GM21737 (cell line): ENCODE measurements around the gene ADAP1.
"Not testable (repeated sequence)": the region's sequence is repeated elsewhere in the genome, so short reads cannot be mapped to it uniquely, and the experiment has no call there.

Source experiments
- ATAC-seq: cut with Tn5 transposase; IDR thresholded peaks from one replicate; pipeline ENCODE4 v1.9.1; 2021; ENCODE audit warnings: mild to moderate bottlenecking, moderate library complexity; ENCODE audit not compliant: unreplicated experiment

The ADAP1 gene

DNA sequence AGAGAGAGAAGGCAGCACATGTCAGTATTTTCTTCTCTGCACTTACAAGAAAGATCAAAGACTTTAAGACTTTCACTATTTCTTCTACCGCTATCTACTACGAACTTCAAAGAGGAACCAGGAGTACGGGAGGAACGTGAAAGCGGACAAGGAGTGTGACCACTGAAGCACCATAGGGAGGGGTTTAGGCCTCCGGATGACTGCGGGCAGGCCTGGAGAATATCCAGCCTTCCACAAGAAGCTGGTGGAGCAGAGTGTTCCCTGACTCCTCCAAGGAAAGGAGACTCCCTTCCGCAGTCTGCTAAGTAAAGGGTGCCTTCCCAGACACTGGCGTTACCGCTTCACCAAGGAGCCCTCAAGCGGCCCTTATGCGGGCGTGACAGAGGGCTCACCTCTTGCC, 6.5 kb upstream of the ADAP1 start:
- not testable (repeated sequence) for ATAC-seq

DNA sequence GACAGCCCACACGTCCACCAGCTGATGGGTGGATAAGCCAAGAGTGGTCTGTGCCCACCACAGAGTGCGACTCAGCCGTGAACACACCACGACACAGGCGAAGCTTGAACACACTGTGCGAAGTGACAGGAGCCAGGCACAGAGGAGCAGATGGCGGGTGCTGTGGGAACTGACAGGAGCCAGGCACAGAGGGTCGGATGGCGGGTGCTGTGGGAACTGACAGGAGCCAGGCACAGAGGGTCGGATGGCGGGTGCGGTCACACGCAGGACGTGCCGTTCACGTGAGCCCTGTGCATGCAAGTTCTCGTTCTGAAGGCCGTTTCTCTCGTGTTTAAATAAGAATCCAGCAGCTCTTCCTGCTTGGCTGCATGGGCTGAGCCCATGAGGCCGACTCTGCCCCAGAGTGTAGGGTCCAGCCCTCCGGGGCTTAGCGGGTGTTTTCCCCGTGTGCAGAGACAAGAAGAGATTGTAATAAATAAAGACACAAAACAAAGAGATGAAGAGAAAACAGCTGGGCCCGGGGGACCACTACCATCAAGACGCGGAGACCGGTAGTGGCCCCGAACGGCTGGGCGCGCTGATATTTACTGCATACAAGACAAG, 5.9 kb upstream of the ADAP1 start:
- ATAC-seq = no peak

DNA sequence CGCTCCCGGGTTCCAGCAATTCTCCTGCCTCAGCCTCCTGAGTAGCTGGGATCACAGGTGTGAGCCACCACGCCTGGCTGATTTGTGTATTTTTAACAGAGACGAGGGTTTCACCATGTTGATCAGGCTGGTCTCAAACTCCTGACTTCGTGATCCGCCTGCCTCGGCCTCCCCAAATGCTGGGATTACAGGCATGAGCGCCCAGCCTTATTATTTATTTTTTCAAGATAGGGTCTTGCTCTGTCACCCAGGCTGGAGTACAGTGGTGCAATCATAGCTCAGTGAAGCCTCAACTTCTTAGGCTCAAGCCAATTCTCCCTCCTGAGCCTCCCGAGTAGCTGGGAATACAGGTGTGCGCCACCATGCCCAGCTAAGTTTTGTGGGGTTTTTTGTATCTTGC, 5.3 kb upstream of the ADAP1 start:
- ATAC-seq = not testable (repeated sequence)

DNA sequence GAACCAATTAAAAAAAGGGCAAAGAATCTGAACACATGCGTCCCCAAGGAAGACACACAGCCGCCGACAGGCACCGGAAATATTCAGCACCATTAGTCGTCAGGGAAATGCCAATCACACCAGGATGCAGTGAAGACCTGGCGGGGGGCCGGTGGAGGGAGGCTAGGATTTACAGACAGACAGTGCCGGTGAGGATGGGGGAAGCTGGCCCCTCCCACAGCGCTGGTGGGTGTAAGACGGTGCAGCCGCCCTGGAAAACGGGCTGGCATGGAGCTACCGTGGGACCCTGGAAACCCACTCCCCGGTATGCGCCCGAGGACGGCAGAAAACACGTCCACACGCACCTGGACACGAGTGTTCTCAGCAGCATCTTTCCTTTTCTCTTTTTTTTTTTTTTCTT, 4.8 kb upstream of the ADAP1 start:
- no peak for ATAC-seq

DNA sequence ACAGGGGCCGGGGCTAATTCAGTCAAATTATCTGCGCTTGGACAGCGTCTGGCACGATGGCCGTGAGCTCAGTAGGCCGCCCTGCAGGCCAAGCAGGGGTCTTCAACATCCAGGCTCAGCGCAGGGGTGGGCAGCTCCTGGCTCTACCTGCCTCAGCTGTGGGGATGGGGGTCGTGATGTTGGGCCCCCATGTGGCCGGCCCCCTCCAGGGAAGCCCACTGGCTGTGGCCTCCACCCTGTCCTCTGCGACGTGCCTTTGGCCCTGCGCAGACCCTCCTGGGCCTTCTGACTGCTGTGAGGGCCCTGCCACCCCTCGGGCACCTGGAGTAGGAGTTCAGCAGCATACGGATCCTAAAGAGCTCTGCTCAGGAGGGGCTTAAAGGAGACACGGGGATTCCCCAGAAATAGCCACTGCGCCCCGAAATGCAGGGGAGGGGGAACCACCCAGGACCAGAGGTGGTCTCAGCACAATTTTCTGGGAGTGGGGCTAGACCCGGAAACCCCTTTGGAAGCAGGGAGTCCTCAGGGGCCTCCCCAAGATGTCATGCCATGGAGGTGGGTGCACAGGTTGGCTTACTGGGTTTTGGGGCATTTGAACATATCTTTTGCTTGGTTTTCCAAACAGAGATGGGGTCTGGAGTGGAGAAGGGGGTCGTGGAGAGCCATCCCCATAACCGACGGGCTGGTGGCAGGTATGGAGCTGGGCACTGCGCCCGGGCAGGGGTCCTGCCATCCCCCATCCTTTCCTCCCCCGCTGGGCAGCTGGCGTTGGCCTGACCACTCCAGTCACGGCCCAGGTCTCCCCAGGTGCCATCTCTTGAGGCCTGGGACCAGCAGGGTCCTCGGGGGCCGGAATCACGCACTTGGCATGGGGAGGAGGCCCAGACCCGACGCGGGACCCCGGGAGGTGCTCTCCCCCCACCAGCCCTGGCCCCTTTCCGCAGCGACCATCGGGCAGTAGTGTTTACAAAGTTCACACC, 4.0 kb upstream of the ADAP1 start:
- no peak for ATAC-seq

DNA sequence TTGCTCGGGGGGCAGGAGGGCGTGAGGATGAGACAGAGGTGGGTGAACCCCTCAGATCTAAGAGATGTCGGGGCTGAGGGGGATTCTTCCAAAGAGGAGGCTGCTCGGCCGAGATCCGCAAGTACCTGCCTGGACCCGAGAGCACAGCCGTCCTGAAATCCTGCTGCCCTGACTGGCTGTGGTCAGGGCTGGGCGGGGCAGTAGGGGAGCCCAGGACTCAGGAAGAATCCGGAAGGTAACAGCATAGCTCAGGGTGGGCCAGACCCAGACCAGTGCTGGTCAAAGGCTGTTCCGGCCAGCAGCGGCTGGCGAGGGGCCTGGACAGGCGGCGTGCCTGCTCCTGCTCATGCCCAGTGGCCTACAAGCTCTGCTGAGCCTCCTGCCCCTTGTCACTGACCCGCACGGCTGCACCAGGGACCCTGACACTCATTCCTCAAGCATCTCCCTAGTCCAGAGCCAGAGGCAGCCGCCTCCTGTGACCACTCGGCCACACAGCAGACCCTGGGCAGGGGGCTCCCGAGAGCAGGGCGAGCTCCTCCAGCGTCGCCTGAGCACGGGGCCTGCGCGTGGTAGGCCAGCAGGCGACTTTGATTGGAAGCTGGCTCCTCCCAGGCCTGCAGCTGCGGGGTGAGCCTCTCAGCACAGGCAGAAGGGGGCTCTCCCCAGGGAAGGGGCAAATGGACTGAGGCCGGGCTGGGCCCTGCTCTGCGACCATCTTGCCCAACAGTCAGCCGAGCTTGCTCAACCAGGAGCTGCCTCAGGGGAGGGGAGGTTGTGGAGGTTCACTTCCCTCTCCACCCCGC, 3.1 kb upstream of the ADAP1 start:
- ATAC-seq = no peak

DNA sequence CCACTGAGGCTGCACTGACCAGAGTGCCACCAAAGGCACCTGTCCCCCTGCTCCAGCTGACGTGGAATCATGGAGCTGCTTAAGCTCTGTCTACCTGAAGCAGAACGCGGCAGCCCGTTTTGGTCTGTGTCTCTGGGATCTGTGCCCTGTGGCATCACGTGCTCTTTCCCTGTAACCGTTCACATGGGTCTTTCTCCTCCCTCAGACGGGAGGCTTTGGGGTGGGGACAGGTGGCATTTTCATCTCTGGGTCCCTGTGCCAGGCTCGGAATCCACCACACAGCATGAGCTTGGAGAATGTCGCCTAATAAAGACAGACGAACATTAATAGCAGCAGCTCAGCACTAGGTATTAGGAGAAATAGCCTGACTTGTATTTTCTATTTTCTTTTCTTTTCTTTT, 1.6 kb upstream of the ADAP1 start:
- ATAC-seq = no peak

DNA sequence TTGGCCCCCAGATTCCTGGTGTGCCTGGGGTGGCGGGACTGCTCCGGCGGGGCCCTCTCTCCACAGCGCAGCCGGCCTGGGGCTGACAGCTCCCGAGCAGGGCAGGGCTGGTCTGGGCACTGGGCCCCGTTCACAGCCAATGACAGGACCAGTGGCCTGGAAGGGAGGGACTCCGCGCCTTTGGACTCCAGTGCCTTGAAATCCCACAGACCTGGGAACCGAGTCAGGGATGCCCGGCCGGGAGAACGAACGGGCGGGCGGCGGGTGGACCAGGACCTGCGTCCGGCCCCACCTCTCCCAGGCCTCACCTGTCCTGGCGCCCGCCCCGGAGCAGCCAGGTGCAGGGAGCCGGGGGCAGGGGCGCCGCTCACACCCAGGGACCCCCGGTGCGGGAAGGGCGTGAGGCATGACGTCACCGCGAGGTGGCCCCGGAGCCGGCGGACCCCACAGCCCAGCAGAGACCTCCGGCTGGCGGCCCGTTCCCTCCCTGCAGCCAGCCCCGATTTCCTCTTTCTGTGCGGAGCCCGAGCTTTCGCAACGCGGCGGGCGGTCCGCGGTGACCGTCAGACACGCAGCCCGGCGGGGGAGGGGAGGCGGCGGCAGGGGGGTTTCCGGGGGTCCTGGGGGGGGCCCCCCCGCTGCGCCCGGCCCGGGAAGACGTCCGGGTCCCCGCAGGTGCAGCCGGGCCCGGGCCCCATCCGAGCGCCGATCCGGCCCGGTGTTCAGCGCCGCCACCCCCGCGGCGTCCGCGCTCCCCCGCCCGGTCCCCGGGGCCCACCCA, 743 bp downstream of the ADAP1 start:
- ATAC-seq = peak; percentile 17

DNA sequence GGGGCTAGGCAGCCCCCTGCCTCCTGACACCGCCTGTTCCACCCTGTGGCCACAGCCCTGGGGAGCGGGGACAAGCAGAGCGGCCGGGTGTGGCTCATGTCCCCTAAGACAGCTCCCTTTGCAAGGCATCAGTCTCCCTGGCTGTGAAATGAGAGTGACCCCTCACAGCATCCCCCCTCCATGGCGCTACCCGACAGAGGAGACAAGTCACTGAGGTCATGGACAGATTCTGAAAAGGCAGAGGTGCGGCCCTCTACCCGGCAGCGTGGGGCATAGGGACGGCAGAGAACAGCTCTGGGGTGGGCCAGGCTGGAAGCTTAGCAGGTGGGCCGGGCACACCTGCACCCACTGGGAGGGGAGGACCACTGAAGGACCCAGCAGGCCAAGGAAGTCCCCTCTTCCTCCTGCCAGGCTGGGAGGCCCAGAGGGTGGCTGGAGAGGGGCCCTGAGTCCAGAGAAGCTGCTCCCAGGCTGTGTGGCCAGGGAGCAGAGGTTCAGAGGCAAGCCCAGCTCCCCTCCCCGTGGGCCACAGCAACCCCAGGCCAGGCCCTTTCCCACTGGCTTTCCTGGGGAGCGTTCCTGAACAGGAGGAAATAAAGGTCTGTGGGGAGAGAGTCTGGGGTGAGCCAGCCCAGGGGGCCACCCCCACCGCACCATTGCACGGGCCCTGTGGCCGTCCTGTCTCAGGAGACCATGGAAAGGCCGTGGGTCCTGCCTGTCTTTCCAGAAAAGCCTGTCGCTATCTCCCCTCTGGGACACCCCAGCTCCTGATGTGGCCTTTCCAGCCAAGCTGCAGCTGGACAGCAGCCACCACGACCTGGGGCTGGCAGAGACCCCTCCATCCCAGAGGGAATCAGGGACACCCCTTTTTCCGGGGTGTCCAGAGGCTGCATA, 1.7 kb downstream of the ADAP1 start:
- no peak for ATAC-seq

DNA sequence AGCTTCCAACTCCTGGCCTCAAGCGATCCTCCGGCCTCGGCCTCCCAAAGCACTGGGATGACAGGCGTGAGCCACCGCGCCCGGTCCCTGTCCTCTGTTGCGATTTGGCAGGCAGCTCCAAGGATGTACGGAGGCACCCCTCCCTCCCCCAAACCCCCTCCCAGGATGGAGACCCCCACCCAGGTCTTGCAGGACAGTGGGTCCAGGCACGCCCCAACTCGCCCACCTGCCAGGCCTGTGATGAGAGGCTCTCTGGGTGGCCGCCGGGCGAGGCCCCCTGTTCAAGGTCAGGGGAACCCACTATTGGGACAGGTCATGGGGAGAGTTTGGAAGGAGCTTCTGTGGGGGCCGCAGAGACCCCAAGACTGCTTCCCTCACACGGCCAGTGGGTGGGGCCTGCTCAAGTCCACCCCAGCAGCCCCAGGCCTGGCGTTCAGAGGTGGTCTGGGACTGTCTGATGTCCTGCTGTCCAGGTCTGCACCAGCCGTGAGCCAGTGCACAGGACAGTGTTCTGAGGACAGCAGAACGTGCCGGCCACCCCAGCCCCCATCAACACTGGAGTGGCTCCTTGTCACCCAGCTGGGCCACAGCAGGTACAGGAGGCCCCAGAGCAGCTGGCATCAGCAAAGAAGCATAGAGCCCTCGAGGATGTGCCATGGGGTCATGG, 2.5 kb downstream of the ADAP1 start:
- ATAC-seq = no peak

DNA sequence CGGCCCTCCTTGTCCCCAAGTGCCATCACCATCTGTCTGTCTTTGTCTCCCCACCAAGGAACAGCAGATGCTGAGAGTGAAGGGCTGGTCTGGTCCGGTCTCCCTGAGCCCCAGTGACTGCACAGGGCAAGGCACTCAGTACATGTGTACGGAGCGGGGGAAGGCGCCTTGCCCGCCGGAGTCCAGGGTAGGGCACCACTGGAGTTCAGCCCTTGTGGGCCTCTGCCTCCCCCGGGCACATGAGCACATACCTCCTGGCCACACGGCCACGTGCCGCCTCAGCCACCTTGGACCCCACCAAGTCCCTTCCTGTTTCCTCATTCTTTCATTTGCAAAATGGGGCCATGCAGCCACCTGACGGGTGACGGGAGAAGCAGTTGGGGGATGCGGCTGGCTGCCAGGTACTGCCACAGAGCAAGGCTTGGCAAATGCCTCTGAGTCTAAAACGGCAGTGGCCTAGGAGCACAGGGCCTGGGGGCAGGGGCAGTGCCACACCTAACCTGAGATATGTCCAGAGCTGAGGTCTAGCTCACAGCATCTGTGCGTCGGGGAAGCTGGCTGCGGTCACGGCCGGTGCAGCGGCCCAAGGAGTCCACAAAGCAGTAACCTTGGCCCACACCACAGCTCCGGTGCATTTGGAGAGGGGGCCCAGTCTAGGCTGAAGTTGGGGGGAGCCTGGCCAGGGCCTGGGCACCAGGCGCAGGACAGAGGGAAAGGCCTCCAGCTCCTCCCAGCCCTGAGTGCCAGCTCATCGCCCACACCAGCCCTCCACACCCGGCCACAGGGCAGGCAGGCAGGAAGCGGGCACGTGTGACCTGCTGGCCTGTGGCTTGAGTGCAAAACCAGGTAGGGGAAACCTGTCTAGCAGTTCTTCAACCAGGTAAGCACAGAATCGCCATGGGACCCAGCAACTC, 5.2 kb downstream of the ADAP1 start:
- no peak for ATAC-seq

DNA sequence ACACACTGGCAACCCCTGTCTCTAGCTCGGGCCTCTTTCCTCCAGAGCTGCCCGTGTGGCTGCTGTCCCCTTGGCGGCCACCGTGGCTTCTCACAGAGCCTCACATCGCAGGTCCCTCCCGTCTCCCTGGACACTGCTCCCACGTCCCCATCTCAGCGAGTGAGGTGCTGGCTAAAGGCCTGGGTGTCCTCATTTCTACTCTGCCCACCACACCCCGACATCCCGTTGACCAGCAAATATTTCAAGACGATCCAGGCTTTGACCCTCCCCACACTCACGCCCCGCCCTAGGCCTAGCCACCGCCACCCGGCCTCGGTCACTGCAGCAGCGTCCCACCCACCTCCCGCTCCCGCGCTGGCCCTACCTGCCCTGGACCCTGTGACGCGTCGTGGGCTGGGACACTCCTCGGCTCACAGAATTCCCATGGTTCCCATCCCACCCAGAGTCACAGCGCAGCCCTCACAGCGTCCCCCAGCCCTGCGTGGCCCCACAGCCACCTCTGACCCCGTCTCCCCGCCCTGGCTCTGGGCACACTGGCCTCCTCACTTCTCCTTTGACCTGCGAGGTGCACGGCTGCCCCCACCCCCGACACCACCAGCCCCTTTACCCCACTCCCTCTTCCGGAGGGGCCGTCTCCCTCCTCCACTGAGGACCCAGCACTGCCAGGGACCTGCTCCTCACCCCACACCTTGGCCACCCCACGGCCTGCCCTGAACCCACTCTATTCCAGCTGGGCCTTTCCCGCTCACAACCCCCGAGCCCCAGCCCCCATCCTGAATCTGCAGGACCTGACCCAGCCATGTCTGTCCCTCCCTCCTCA, 6.9 kb downstream of the ADAP1 start:
- ATAC-seq = no peak

DNA sequence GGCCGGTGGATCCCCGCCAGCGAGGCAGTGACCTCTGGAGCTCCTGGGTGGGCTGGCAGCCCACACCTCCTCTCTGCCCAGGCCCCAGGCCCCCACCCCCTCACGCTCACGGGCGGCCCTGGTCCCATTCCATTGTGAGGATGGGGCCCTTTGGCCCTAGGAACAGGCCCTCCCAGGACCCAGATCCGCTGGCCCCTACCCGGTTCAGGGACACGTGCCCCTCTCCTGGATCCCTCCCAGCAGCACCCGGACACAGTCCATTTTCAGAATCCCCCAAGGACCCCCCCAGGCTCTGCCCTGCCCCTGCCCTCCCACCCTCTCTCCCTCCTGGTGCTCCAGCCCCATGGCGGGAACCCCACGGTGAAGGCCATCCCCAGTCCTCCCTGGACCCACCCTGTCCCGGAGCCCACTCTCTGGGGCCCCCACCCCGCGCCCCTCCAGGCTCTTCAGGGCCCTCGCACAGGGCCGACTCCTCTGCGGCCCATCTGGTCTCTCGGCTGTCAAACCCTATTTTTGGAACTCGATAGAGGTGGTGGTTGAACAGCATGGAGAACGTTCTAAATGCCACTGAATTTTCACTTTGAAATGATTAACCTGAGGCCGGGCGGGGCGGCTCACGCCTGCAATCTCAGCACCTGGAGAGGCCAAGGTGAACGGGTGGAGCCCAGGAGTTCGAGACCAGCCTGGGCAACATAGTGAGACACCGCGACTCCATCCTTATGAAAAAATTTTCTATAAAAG, 8.1 kb downstream of the ADAP1 start:
- ATAC-seq = no peak

DNA sequence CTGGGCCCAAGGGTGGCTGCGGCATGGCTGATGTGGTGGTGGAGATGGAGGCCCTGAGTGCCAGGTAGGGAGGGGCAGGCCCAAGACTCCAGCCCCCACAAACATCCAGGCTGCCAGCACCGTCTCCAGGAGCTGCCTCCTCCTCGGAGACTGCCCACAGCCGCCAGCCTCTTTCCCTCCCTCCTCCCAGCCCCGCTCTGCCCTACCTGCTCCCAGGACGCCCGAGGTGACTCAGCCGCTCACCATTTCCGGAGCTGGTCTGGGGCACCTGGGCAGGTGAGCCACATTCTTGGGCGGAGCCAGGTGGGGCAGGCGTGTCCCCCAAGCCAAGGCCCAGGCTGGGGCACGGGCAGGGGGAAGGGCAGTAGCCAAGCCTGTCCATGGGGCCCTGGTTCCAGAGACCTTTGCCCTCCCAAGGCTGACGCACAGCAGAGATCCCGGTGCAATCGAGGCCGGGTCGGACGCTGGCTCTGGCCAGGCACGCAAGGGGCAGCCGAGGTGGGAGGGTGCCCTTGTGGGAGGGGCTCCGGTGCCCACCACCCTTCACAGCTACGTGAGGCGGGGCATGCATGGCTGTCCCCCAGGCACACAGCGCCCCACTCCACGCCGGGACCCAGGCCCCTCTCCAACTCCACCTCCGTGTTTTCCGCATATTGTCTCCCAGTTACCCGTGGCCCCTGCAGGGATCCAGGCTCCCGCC, 8.8 kb downstream of the ADAP1 start:
- ATAC-seq = no peak

DNA sequence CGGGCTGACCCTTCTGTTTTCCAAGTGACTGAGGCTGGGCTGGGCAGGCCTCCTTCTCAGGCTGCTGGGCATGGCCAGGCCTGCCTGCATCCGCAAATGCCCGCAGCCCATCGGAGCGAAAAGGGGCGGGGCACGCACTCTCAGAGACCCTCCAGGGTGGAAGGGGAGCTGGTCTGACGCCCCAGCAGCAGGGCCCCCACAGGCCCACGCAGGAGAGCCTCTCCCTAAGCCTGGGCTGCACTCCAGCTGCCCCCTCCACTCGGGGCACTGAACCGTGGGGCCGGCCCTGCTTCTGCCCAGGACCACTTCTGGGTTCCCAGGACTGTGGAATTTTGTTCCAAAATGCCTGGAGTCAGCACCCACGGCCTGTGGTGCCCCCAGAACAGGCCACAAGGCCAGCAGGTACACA, 9.3 kb downstream of the ADAP1 start:
- no peak for ATAC-seq

DNA sequence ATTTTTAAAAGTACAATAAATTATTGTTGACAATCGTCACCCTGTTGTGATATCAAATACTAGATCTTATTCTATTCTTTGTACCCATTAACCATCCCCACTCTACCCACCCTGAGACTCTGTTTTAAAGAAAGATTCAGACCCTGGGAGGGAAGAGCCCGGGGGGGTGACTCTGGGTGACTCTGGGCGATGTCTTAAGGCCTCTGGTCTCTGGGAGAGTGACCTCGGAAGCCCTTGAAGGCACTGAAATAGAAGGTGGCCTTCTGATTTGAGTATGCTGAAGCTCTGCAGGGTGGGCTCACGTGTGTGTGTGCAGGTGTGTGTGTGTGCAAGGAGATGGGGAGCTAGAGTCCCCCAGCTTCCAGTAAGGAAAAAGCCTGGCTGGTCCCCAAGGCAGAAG, 9.7 kb downstream of the ADAP1 start:
- no peak for ATAC-seq
